Spleen (tissue), 11 donors: Measurements from ENCODE around the gene KCNF1. TPM values are rescaled to one million over a fixed set of nuclear protein-coding genes. Genes with fewer than 3 reads are reported as not detected.

ENCODE experiments used
- DNase-seq: peaks from one replicate; pipeline ENCODE4 v3.0.0-alpha.2; 2020
- H3K27ac ChIP-seq, 8 donors: fragments of 200-600 bp; sonication (generic) in 7 of 8; 1 replicate in 4 of 8; 2 replicates in 4 of 8; pipeline versions ENCODE4 v1.5.0 to v1.8.0; 2016 to 2021; ENCODE audit warnings: inconsistent platforms in 4 of 8, mild to moderate bottlenecking in 4 of 8, moderate library complexity in 1 of 8
- H3K27me3 ChIP-seq, 7 donors: fragments of 200-600 bp; sonication (generic) in 6 of 7; replicated peaks in 1 of 7; 1 replicate in 4 of 7; 2 replicates in 3 of 7; pipeline versions ENCODE4 v1.5.0 to v1.8.0; 2016 to 2021; ENCODE audit warnings: inconsistent platforms in 3 of 7, mild to moderate bottlenecking in 1 of 7
- H3K36me3 ChIP-seq, 6 donors: fragments of 200-600 bp; sonication (generic) in 5 of 6; 1 replicate in 4 of 6; 2 replicates in 2 of 6; pipeline versions ENCODE4 v1.5.0 to v1.8.0; 2016 to 2021; ENCODE audit warnings: inconsistent platforms in 2 of 6
- H3K4me1 ChIP-seq, 6 donors: fragments of 200-600 bp; sonication (generic) in 5 of 6; 1 replicate in 3 of 6; 2 replicates in 3 of 6; pipeline versions ENCODE4 v1.5.0 to v1.8.0; 2016 to 2021; ENCODE audit warnings: inconsistent platforms in 3 of 6
- H3K4me3 ChIP-seq, 8 donors: fragments of 200-600 bp; sonication (generic) in 7 of 8; 1 replicate in 4 of 8; 2 replicates in 4 of 8; pipeline versions ENCODE4 v1.5.0 to v1.8.0; 2016 to 2021; ENCODE audit warnings: inconsistent platforms in 4 of 8, mild to moderate bottlenecking in 4 of 8, moderate library complexity in 2 of 8
- H3K9me3 ChIP-seq, 8 donors: fragments of 200-600 bp; sonication (generic) in 7 of 8; 1 replicate in 4 of 8; 2 replicates in 4 of 8; pipeline versions ENCODE4 v1.5.0 to v1.8.0; 2016 to 2021; ENCODE audit warnings: inconsistent platforms in 4 of 8
- POLR2A ChIP-seq, 3 donors: fragments of 450-650 bp; IDR thresholded peaks; one replicate each; pipeline ENCODE4 v1.5.1; 2017; ENCODE audit warnings: antibody characterized with exemption in 3 of 3, mild to moderate bottlenecking in 1 of 3
- POLR2AphosphoS5 ChIP-seq, 3 donors: sonication (generic); formaldehyde crosslinking; IDR thresholded peaks; one replicate each; pipeline ENCODE4 v1.5.1; 2017; ENCODE audit warnings: antibody characterized with exemption in 3 of 3
- WGBS, 5 donors: extraction: QIAGEN DNeasy Blood & Tissue Kit in 3 of 5; methylation state at CpG; one replicate each; pipeline versions ENCODE4 v1.1.5 to v1.1.7; 2013 to 2018; 5-methylcytosine and 5-hydroxymethylcytosine counted together
- intact Hi-C: fragments of 100-400 bp; cut with DNase I; formaldehyde crosslinking; loops from one replicate; pipeline ENCODE4 v1.15.0; 2023; ENCODE audit warnings: low total_unique reads
- polyA plus RNA-seq, 3 donors: library from polyadenylated mRNA; stranded (reverse); fragments of 200-250 nt; gene quantifications; one replicate each; pipeline ENCODE4 v1.2.1, GENCODE V29; 2013
- total RNA-seq, 7 donors: library from RNA; depleted of rRNA in 3 of 7; stranded (reverse); fragments of >200 nt in 3 of 7; fragmentation: NEBNext Ultra II Directional in 4 of 7; extraction: Animal tissue kit (Norgen Biotek cat#: 25700) in 4 of 7; gene quantifications; one replicate each; pipeline versions ENCODE4 v1.1.0 to v1.2.1, GENCODE V29; 2016 to 2021
- TF ChIP-seq, protein P1 (sequence below), 11 experiments: fragments of 200-600 bp in 7 of 11; fragments of 450-650 bp in 4 of 11; sonication (generic) in 4 of 11; IDR thresholded peaks in 8 of 11; conservative IDR thresholded peaks in 3 of 11; 1 replicate in 7 of 11; 2 replicates in 4 of 11; pipeline versions ENCODE4 v1.4.0 to v1.8.0; 2016 to 2021; ENCODE audit warnings: antibody characterized with exemption in 11 of 11, inconsistent platforms in 4 of 11, mild to moderate bottlenecking in 1 of 11
- donor health status: healthy with polysubstance abuse.
- donor health status: DM: no; HTN: no; CAD: no; lungs with moderate emphysema.
- donor health status: DM: no; HTN: no; CAD: no.
- donor health status: Bipolar disorder and iron deficiency.
- donor health status: healthy.
- donor health status: DM: no; HTN: no; CAD: no.
- donor health status: DM: yes; HTN: yes; CAD: no.

Gene KCNF1
- total and polyA plus RNA-seq, 10 donors: 0.16 to 1.2 (median 0.57) TPM; not detected in 3

GRCh38 chr2:10885094-10885860, 26.5 kb upstream of the KCNF1 start:
- Histone ChIP-seq H3K4me1 (peaks cover 0 to 13% (median 3%) of the 10 kb centered on the region in 6 donors), H3K4me3 (no peak overlapping the region), H3K9me3 (no peaks in the 10 kb centered on the region), H3K27me3 (peaks cover 0 to 7% (median 0%) of the 10 kb centered on the region in 7 donors), H3K27ac (no peak overlapping the region), H3K36me3 (no peaks in the 10 kb centered on the region)
- TF ChIP-seq, protein P1, sequence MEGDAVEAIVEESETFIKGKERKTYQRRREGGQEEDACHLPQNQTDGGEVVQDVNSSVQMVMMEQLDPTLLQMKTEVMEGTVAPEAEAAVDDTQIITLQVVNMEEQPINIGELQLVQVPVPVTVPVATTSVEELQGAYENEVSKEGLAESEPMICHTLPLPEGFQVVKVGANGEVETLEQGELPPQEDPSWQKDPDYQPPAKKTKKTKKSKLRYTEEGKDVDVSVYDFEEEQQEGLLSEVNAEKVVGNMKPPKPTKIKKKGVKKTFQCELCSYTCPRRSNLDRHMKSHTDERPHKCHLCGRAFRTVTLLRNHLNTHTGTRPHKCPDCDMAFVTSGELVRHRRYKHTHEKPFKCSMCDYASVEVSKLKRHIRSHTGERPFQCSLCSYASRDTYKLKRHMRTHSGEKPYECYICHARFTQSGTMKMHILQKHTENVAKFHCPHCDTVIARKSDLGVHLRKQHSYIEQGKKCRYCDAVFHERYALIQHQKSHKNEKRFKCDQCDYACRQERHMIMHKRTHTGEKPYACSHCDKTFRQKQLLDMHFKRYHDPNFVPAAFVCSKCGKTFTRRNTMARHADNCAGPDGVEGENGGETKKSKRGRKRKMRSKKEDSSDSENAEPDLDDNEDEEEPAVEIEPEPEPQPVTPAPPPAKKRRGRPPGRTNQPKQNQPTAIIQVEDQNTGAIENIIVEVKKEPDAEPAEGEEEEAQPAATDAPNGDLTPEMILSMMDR (IDR thresholded peaks at IDR 0.05 in 8 of 11, conservative IDR thresholded peaks at IDR 0.05 in 3 of 11): no peak
- no peak for TF ChIP-seq POLR2A (IDR thresholded peaks at IDR 0.05)
- no peak for TF ChIP-seq POLR2AphosphoS5 (IDR thresholded peaks at IDR 0.05)
- WGBS, 5 donors: 82 to 93% (median 88%) methylated on average over 6 of the region's 6 CpGs
- intact Hi-C loops: no loop called here
- DNase-seq: no peak

DNA sequence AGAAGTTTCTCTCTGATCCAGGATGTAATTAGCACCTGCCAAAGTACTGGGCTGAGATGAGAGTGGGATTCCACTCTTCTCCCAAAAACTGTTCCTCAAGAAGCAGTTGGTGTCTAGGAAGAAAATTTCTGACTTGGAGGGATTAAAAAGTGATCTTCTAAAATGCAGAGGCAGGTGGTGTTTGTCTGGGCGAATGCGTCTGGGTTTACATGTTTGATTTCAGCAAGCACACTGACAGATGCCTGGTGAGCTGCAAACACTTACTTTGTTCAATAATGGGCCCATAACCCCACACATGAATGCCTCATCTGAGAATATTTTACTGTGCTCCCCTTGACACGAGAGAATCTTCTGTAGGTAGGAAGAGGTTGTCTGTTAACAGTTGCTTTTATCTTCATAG, 24.3 kb upstream of the KCNF1 start:
- no peaks in the 10 kb centered on the region for H3K9me3 ChIP-seq
- no peak overlapping the region for H3K4me3 ChIP-seq
- intact Hi-C loops: no loop called here
- WGBS, 5 donors: 78 to 90% (median 83%) methylated on average over 3 of the region's 3 CpGs
- H3K4me1 ChIP-seq: peaks cover 0 to 13% (median 3%) of the 10 kb centered on the region in 6 donors
- H3K27me3 ChIP-seq: peaks cover 0 to 20% (median 0%) of the 10 kb centered on the region in 7 donors
- H3K27ac ChIP-seq: no peak overlapping the region
- no peaks in the 10 kb centered on the region for H3K36me3 ChIP-seq
- no peak for DNase-seq
- TF ChIP-seq POLR2AphosphoS5 (IDR thresholded peaks at IDR 0.05): no peak
- TF ChIP-seq POLR2A (IDR thresholded peaks at IDR 0.05): no peak
- TF ChIP-seq, protein P1 (IDR thresholded peaks at IDR 0.05 in 8 of 11, conservative IDR thresholded peaks at IDR 0.05 in 3 of 11): no peak

GRCh38 chr2:10889651-10890215, 22.0 kb upstream of the KCNF1 start:
- TF ChIP-seq POLR2A (IDR thresholded peaks at IDR 0.05) (no peak), POLR2AphosphoS5 (IDR thresholded peaks at IDR 0.05) (no peak)
- TF ChIP-seq, protein P1 (IDR thresholded peaks at IDR 0.05 in 8 of 11, conservative IDR thresholded peaks at IDR 0.05 in 3 of 11): no peak
- H3K27ac ChIP-seq: no peak overlapping the region
- H3K4me1 ChIP-seq: peaks cover 0 to 4% (median 0%) of the 10 kb centered on the region in 6 donors
- intact Hi-C loops: no loop called here
- WGBS, 5 donors: 87 to 92% (median 88%) methylated on average over 1 to 9 of the region's 9 CpGs
- DNase-seq: no peak
- H3K27me3 ChIP-seq: peaks cover 0 to 35% (median 0%) of the 10 kb centered on the region in 7 donors
- H3K4me3 ChIP-seq: no peak overlapping the region
- H3K36me3 ChIP-seq: no peaks in the 10 kb centered on the region
- no peaks in the 10 kb centered on the region for H3K9me3 ChIP-seq

DNA sequence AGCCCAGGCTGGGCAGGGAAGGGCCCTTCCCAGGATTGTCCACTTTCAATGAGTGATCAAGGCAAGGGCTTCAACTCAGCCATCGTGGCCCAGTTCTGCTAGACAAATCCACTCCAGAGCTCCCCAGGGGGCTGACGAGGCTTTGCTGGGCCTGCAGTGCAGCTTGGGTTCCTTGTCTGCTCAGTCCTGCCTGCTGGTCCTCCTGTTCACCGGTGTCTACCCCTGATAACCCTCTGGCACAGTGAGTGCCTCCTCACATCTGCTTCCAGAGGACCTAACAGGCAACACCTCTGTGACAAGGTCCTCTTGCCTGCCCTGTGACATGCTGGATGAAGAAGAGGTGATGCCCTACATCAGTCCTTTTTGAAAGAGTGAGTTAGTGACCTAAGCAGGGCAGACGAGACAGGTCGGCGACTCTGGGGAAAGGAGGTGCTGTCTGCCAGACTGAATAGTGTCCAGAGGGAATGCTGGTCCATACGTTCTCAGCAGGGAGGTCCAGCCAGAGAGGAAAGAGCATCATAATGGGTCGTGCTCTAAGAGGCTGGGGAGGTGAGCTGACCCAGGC, 20.9 kb upstream of the KCNF1 start:
- H3K4me3 ChIP-seq: no peak overlapping the region
- no peak overlapping the region for H3K27ac ChIP-seq
- H3K27me3 ChIP-seq: peaks cover 0 to 45% (median 0%) of the 10 kb centered on the region in 7 donors
- no peaks in the 10 kb centered on the region for H3K36me3 ChIP-seq
- TF ChIP-seq POLR2AphosphoS5 (IDR thresholded peaks at IDR 0.05) (no peak), POLR2A (IDR thresholded peaks at IDR 0.05) (no peak)
- TF ChIP-seq, protein P1 (IDR thresholded peaks at IDR 0.05 in 8 of 11, conservative IDR thresholded peaks at IDR 0.05 in 3 of 11): no peak
- no peaks in the 10 kb centered on the region for H3K9me3 ChIP-seq
- no peak for DNase-seq
- WGBS, 5 donors: 81 to 94% (median 88%) methylated on average over 8 of the region's 8 CpGs
- intact Hi-C loops: no loop called here
- no peaks in the 10 kb centered on the region for H3K4me1 ChIP-seq
